ENCODE measurements around the gene PCNX3. TPM values are rescaled to one million over a fixed set of nuclear protein-coding genes. Genes with fewer than 3 reads are reported as not detected.

Gene PCNX3
- total and polyA plus RNA-seq, 2 of the 4 experiments (the other 2 are of a cell fraction), result 5.6 to 33.2 TPM

DNA sequence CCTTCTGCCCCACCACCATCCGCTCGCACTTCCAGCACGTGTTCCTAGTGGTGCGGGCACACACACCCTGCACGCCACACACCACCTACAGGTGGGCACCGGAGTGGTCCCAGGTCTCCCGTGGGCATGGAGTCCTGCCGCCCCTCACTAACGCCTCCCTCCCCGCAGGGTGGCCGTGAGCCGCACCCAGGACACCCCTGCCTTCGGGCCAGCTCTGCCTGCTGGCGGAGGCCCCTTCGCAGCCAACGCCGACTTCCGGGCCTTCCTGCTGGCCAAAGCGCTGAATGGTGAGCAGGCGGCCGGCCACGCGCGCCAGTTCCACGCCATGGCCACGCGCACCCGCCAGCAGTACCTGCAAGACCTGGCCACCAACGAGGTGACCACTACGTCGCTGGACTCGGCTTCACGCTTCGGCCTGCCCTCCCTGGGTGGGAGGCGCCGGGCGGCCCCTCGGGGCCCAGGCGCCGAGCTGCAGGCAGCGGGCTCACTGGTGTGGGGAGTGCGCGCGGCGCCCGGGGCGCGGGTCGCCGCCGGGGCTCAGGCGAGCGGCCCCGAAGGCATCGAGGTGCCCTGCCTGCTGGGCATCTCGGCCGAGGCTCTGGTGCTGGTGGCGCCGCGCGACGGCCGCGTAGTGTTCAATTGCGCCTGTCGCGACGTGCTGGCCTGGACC lies 30.8 kb downstream of the PCNX3 start:
- Histone ChIP-seq H3K27me3 (ENCODE audit: control insufficient read depth, insufficient read depth, low read length) (no peaks in the 10 kb centered on the region), H3K4me2 (ENCODE audit: low read depth, low read length) (no peak overlapping the region), H3K9me3 (ENCODE audit: control insufficient read depth, insufficient read depth, low read length) (no peaks in the 10 kb centered on the region), H3K36me3 (ENCODE audit: control insufficient read depth, insufficient read depth, low read length) (peaks cover 15% of the 10 kb centered on the region), H2BK5ac (ENCODE audit: low read depth, low read length, poor library complexity, severe bottlenecking) (no peak overlapping the region), H2BK120ac (ENCODE audit: low read depth, low read length) (peak overlapping the region; percentile 8; the same call in 1 of the 2 replicates), H2AK9ac (replicated peaks; ENCODE audit: low read depth, low read length, poor library complexity) (peak overlapping the region; percentile 66), H3K9me1 (ENCODE audit: insufficient read depth, low read length) (peaks cover 15% of the 10 kb centered on the region), H3K23ac (ENCODE audit: low read depth, low read length) (no peak overlapping the region), H3K9ac (ENCODE audit: low read depth, low read length) (no peak overlapping the region), H4K20me1 (ENCODE audit: insufficient read depth, low read length) (peaks cover 13% of the 10 kb centered on the region; the same call in 1 of the 2 replicates), H3K56ac (ENCODE audit: extremely low read depth, insufficient read depth, low read length) (no peak overlapping the region), H3K18ac (ENCODE audit: low read depth, low read length) (no peak overlapping the region), H3K4me1 (ENCODE audit: control insufficient read depth, insufficient read depth, low read length) (peaks cover 9% of the 10 kb centered on the region), H2BK20ac (ENCODE audit: low read depth, low read length) (no peak overlapping the region), H3K27ac (ENCODE audit: insufficient read depth, low read length) (no peak overlapping the region), H3K4me3 (ENCODE audit: insufficient read depth, low read depth, low read length) (no peak overlapping the region), H2AK5ac (ENCODE audit: low read depth, low read length) (peak overlapping the region; percentile 69; the same call in 1 of the 2 replicates), H3K14ac (replicated peaks; ENCODE audit: low read depth, low read length) (no peak overlapping the region), H4K5ac (ENCODE audit: low read depth, low read length) (no peak overlapping the region), H2AFZ (replicated peaks; ENCODE audit: low read length, poor library complexity) (peak overlapping the region; percentile 51), H2BK15ac (ENCODE audit: low read depth, low read length) (no peak overlapping the region), H4K8ac (ENCODE audit: low read depth in 2 of 2, low read length in 2 of 2) (no peak overlapping the region), H3K79me1 (ENCODE audit: low read depth in 1 of 2, low read length in 2 of 2) (peaks cover 0 to 38% of the 10 kb centered on the region in 2 experiments; a peak in 3 of 4 replicates), H3K4ac (ENCODE audit: low read depth, low read length) (no peak overlapping the region), H4K91ac (ENCODE audit: insufficient read depth, low read depth, low read length) (no peak overlapping the region)
- CTCF ChIA-PET, result no interaction called here
- ATAC-seq (ENCODE audit: low read depth) (no peak), DNase-seq (no peak)
- in situ Hi-C loops (cut with MboI; ENCODE audit: low sequenced_read_pairs), result no loop called here
- POLR2A ChIA-PET (ENCODE audit: unreplicated experiment), result no interaction called here
- dilution Hi-C loops (cut with HindIII; ENCODE audit: low sequenced_read_pairs, unreplicated experiment), result no loop called here
- intact Hi-C loops (cut with micrococcal nuclease), result no loop called here
- WGBS, 2 experiments (ENCODE audit: extremely low coverage in 2 of 2, insufficient read length in 1 of 2), result 77% methylated on average over 60 of the region's 68 CpGs; no CpG with 5 or more reads in 1 of the 2 experiments
- BruUV-seq (replicated peaks), result no TSS peak
- TF ChIP-seq, protein P1, sequence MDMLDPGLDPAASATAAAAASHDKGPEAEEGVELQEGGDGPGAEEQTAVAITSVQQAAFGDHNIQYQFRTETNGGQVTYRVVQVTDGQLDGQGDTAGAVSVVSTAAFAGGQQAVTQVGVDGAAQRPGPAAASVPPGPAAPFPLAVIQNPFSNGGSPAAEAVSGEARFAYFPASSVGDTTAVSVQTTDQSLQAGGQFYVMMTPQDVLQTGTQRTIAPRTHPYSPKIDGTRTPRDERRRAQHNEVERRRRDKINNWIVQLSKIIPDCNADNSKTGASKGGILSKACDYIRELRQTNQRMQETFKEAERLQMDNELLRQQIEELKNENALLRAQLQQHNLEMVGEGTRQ (IDR thresholded peaks at IDR 0.05; ENCODE audit: low read depth, low read length), result no peak
- TF ChIP-seq RFX5 (IDR thresholded peaks at IDR 0.05; ENCODE audit: low read depth, low read length) (no peak), CEBPB (IDR thresholded peaks at IDR 0.05; ENCODE audit: low read depth, low read length) (no peak), MAZ (IDR thresholded peaks at IDR 0.05; ENCODE audit: borderline replicate concordance, low read depth, low read length) (no peak), BHLHE40 (IDR thresholded peaks at IDR 0.05; ENCODE audit: low read depth, low read length) (no peak), FOS (IDR thresholded peaks at IDR 0.05; ENCODE audit: low read depth, low read length) (no peak)
- TF ChIP-seq, protein P2, sequence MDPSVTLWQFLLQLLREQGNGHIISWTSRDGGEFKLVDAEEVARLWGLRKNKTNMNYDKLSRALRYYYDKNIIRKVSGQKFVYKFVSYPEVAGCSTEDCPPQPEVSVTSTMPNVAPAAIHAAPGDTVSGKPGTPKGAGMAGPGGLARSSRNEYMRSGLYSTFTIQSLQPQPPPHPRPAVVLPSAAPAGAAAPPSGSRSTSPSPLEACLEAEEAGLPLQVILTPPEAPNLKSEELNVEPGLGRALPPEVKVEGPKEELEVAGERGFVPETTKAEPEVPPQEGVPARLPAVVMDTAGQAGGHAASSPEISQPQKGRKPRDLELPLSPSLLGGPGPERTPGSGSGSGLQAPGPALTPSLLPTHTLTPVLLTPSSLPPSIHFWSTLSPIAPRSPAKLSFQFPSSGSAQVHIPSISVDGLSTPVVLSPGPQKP (IDR thresholded peaks at IDR 0.05; ENCODE audit: borderline replicate concordance, low read depth, low read length), result no peak
